HCT116 (cell line): Measurements from ENCODE around the gene RGPD5.
"Not testable (repeated sequence)": the region's sequence is repeated elsewhere in the genome, so short reads cannot be mapped to it uniquely, and the experiment has no call there.

Experiments
- CTCF ChIP-seq, 3 experiments: fragments of 200-600 bp in 1 of 3; sonication (generic) in 1 of 3; IDR thresholded peaks in 2 of 3; conservative IDR thresholded peaks in 1 of 3; 2 replicates each; pipeline ENCODE4 v1.5.1; 2012 to 2017; ENCODE audit warnings: low read depth in 2 of 3, low read length in 2 of 3, antibody characterized with exemption in 1 of 3, borderline replicate concordance in 1 of 3, control low read depth in 1 of 3, mild to moderate bottlenecking in 1 of 3, mixed read lengths in 1 of 3, mixed run types in 1 of 3, moderate library complexity in 1 of 3; ENCODE audit not compliant: insufficient read depth in 1 of 3
- EGR1 ChIP-seq: IDR thresholded peaks from 2 replicates; pipeline ENCODE4 v1.6.1; 2012; ENCODE audit warnings: low read depth
- POLR2A ChIP-seq: IDR thresholded peaks from 2 replicates; pipeline ENCODE4 v1.7.0; 2011; ENCODE audit warnings: borderline replicate concordance; ENCODE audit not compliant: insufficient read depth, insufficient read length; ENCODE audit errors: extremely low read depth
- POLR2AphosphoS5 ChIP-seq: IDR thresholded peaks from 2 replicates; pipeline ENCODE4 v1.6.1; 2011; ENCODE audit warnings: mild to moderate bottlenecking, low read depth, low read length, moderate library complexity
- REST ChIP-seq: IDR thresholded peaks from 2 replicates; pipeline ENCODE4 v1.6.1; 2012; ENCODE audit warnings: low read depth
- ZFX ChIP-seq: fragments of 450-650 bp; IDR thresholded peaks from 2 replicates; pipeline ENCODE4 v1.6.1; 2017

GRCh38 chr2:109882112-109882511 is 88.0 kb downstream of the RGPD5 start:
- TF ChIP-seq CTCF (IDR thresholded peaks at IDR 0.05 in 2 of 3, conservative IDR thresholded peaks at IDR 0.05 in 1 of 3; ENCODE audit: borderline replicate concordance in 1 of 3, insufficient read depth in 1 of 3, low read depth in 2 of 3, low read length in 2 of 3); ZFX; REST; POLR2AphosphoS5; POLR2A; EGR1: not testable (repeated sequence)
